Progenitor cell of endocrine pancreas (in vitro differentiated cells): ENCODE results near the gene SPSB2. TPM values are rescaled to one million over a fixed set of nuclear protein-coding genes. Genes with fewer than 3 reads are reported as not detected.
A peak's percentile ranks its signal among the peaks of the same experiment; 100 is the strongest.

Experiments used
- DNase-seq: peaks from one replicate; pipeline ENCODE4 v3.0.0; 2021; ENCODE audit warnings: low spot score; ENCODE audit not compliant: unreplicated experiment
- H3K27ac Mint-ChIP-seq: 2 replicates; pipeline ENCODE4 v1.8.0; 2021; ENCODE audit warnings: mild to moderate bottlenecking, moderate library complexity, mixed read lengths
- H3K27me3 Mint-ChIP-seq: 2 replicates; pipeline ENCODE4 v1.8.0; 2021; ENCODE audit warnings: mixed read lengths
- H3K36me3 Mint-ChIP-seq: 2 replicates; pipeline ENCODE4 v1.8.0; 2022; ENCODE audit warnings: mixed read lengths; ENCODE audit not compliant: insufficient read depth
- H3K4me1 Mint-ChIP-seq: 2 replicates; pipeline ENCODE4 v1.8.0; 2021; ENCODE audit warnings: low read depth, mixed read lengths
- H3K4me3 Mint-ChIP-seq: 2 replicates; pipeline ENCODE4 v1.8.0; 2021; ENCODE audit warnings: low read depth, mild to moderate bottlenecking, moderate library complexity, mixed read lengths
- H3K9me3 Mint-ChIP-seq: 2 replicates; pipeline ENCODE4 v1.8.0; 2021; ENCODE audit warnings: low read depth, mixed read lengths
- total RNA-seq: library from RNA; stranded (reverse); gene quantifications from 2 replicates; pipeline ENCODE4 v1.2.1, GENCODE V29; 2021
- TF ChIP-seq, protein P1 (sequence below): fragments of 200-600 bp; sonication (generic); IDR thresholded peaks from one replicate; pipeline ENCODE4 v1.5.0; 2021; ENCODE audit warnings: antibody characterized with exemption, mild to moderate bottlenecking; ENCODE audit not compliant: unreplicated experiment

Gene SPSB2
- total RNA-seq, 1 donor from 2014 or later: 11.7 TPM

DNA sequence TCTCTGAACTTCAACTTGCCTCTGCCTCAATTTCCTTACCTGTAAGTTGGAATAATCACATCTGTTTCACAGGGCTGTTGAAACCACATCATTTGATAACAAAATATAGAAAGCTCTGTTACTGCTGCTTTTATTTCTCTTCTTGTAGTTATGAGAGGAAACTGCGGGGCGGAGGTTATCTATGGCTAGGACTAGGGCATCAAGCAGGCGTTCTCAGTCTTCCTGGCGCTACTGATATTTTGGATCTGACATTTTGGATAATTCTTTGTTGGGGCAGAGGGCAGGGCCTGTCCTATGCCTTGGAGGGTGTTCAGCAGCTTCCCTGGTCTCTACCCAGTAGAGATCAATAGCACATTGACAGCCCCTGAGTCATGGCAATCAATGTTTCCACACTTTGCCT, 41.0 kb downstream of the SPSB2 start:
- Mint-ChIP-seq H3K4me3 (no peak overlapping the region), H3K27ac (no peak overlapping the region), H3K9me3 (no peaks in the 10 kb centered on the region), H3K36me3 (peaks cover 8% of the 10 kb centered on the region), H3K4me1 (peaks cover 8% of the 10 kb centered on the region), H3K27me3 (peaks cover 8% of the 10 kb centered on the region)
- DNase-seq: no peak
- TF ChIP-seq, protein P1, sequence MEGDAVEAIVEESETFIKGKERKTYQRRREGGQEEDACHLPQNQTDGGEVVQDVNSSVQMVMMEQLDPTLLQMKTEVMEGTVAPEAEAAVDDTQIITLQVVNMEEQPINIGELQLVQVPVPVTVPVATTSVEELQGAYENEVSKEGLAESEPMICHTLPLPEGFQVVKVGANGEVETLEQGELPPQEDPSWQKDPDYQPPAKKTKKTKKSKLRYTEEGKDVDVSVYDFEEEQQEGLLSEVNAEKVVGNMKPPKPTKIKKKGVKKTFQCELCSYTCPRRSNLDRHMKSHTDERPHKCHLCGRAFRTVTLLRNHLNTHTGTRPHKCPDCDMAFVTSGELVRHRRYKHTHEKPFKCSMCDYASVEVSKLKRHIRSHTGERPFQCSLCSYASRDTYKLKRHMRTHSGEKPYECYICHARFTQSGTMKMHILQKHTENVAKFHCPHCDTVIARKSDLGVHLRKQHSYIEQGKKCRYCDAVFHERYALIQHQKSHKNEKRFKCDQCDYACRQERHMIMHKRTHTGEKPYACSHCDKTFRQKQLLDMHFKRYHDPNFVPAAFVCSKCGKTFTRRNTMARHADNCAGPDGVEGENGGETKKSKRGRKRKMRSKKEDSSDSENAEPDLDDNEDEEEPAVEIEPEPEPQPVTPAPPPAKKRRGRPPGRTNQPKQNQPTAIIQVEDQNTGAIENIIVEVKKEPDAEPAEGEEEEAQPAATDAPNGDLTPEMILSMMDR: no peak

DNA sequence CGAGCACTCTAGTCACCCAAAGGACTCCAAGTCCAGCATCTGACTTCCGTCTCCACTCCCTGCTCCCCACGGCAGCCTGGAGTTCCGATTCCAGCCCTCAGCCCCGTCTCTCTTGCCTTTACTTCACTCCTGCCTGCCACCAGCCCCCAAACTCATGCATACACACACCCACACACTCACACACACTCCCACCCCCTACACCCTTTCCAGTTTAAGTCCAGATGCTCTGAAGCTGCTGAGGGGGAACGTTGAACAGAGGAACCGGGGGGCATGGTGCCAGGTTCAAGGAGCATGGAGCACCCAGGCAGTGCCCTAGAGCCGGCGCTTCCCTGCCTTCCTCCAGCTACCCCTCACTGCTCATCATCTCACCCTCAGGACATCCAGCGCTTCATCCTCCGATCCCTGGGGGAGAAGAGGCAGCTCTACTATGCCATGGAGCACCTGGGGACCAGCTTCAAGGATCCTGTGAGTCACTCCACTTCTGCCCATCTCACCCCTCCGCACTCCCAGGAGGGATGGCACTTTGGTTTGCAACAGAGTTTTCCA, 41.6 kb downstream of the SPSB2 start:
- TF ChIP-seq, protein P1: no peak
- H3K27ac Mint-ChIP-seq: no peak overlapping the region
- no peak overlapping the region for H3K4me3 Mint-ChIP-seq
- H3K36me3 Mint-ChIP-seq: peaks cover 8% of the 10 kb centered on the region
- H3K9me3 Mint-ChIP-seq: no peaks in the 10 kb centered on the region
- H3K4me1 Mint-ChIP-seq: peaks cover 8% of the 10 kb centered on the region
- peaks cover 9% of the 10 kb centered on the region for H3K27me3 Mint-ChIP-seq
- no peak for DNase-seq

DNA sequence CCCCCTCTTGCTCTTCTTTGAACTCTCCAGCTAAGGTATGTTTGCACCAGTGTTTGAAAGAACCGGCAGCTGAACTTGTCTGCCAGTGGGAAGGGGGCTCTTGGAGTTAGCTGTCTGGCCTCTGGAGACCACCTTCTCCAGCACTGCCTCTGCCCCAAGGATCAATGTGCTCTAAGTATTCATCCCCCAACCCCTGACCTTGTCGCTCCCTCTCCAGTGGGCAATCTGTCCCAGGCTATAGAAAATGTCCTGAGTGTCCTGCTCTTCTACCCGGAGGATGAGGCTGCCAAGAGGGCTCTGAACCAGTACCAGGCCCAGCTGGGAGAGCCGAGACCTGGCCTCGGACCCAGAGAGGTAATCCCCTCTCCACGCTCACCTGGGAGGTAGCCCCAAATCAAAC, 42.1 kb downstream of the SPSB2 start:
- no peak for DNase-seq
- Mint-ChIP-seq H3K27ac (no peak overlapping the region), H3K36me3 (peaks cover 8% of the 10 kb centered on the region), H3K27me3 (peaks cover 14% of the 10 kb centered on the region), H3K4me3 (peak overlapping the region; percentile 33), H3K4me1 (peaks cover 8% of the 10 kb centered on the region), H3K9me3 (no peaks in the 10 kb centered on the region)
- TF ChIP-seq, protein P1: no peak

DNA sequence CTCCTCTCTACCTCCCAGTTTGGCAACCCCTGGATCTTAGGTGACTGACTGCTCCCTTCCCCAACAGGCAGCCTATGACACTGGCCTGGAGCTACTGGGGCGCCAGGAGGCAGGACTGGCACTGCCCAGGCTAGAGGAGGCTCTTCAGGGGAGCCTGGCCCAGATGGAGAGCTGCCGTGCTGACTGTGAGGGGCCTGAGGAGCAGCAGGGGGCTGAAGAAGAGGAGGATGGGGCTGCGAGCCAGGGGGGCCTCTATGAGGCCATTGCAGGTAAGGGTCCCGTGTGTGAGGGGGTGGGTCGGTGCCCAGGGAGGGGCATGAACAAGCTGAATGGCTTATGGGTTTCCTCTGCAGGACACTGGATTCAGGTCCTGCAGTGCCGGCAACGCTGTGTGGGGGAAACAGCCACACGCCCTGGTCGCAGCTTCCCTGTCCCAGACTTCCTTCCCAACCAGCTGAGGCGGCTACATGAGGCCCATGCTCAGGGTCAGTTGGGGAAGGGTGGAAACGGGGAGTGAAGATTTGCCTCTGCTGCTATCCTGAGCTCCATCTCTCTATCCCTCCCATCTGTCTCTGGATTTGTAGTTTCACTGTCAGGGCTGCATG, 42.7 kb downstream of the SPSB2 start:
- Mint-ChIP-seq H3K36me3 (peaks cover 7% of the 10 kb centered on the region), H3K4me3 (peak overlapping the region; percentile 87), H3K27me3 (peaks cover 20% of the 10 kb centered on the region), H3K9me3 (no peaks in the 10 kb centered on the region), H3K27ac (no peak overlapping the region), H3K4me1 (peaks cover 6% of the 10 kb centered on the region)
- DNase-seq: no peak
- TF ChIP-seq, protein P1: no peak

DNA sequence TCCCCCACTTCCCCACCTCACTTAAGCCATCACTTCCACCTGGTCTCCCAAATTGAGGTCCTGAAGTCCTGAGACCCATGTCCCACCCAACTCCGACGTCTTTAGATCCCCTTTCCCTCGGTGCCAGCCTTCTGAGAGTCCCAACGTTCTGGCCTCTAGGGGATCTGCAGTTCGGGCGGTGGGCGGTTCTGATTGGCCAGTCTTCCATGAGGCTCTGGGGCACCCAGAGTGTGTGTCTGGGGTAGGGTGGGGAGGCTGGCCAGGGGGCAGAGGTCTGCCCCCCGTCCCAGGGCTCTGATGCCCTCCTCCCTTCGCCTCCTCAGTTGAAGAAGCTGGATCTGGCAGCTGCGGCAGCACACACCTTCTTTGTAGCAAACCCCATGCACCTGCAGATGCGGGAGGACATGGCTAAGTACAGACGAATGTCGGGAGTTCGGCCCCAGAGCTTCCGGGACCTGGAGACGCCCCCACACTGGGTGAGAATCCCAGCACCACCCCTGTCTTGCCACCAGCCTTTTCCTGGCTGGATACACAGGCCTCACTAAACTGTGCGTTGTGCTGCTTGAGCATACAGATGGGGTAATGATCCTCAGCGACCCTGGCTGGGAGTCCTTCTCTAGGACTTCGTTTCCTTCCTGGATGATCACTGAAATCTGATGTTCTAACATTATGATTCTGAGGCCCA, 43.4 kb downstream of the SPSB2 start:
- H3K9me3 Mint-ChIP-seq: no peaks in the 10 kb centered on the region
- TF ChIP-seq, protein P1: peak; percentile 32
- no peak for DNase-seq

More for the DNA sequence above, 43.4 kb downstream of the SPSB2 start:
- Mint-ChIP-seq H3K27me3 (peaks cover 27% of the 10 kb centered on the region), H3K4me1 (peaks cover 6% of the 10 kb centered on the region), H3K36me3 (peaks cover 7% of the 10 kb centered on the region), H3K4me3 (peak overlapping the region; percentile 87), H3K27ac (peak overlapping the region; percentile 89)
